Stimulated activated CD4-positive, alpha-beta T cell treated with anti-CD3 and anti-CD28 coated beads, Interleukin-2, amount 100 ng/mL, for 24 hours (primary cell): Measurements from ENCODE around the gene CDC42SE1.
"Not testable (repeated sequence)": the region's sequence is repeated elsewhere in the genome, so short reads cannot be mapped to it uniquely, and the experiment has no call there.

Experiments
- DNase-seq, 2 donors: peaks; one replicate each; pipeline ENCODE4 v3.0.0-alpha.2; 2020

The CDC42SE1 gene, protein sequence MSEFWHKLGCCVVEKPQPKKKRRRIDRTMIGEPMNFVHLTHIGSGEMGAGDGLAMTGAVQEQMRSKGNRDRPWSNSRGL

DNA sequence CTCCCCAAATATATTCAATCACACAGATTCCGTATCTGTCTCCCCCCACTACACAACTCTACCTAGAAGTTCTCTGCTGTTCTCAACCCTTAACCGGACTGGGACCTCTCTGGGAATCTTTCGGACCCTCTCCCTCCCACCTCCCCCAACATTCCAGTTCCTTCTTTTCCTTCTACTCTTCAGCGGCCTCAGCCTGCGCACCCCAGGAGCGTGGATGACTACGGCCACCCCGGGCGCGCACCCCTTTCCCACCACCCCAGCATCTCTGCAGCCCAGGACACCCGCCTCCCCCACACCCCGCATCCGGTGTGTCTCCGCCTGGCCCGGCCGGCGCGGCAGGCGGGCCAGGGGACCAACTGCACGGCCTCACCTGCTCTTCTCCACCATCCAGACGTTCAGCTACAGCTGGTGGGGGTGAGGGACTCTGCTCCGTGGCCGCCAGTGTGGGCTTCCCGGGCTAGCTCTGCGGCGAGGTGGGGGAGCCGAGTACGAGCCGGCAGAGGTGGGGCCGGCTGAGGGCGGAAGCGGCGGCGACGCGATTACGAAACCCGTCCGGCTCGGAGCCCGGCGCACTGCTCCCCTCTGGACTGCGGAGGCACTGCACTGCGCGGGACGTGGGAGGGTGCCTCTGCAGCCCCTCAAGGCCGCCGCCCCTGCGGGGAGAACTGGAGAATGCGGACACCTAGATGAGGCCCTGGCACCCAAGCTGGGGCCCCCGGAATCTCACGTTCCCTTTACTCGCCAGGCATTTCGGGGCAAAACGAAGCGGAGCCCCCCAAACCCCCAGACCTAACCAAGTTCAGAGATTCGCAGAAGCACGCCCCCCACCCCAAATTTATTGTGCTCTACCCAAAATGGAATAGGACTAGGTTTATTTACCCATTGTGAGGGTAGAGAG is at the start of gene CDC42SE1:
Gene CDC42SE1, minus strand, starts transcription at position 514 of the 898 bp plus-strand sequence. CDS start 3,892 bp downstream, outside the sequence.
- peak; percentile 83 to 87 for DNase-seq

DNA sequence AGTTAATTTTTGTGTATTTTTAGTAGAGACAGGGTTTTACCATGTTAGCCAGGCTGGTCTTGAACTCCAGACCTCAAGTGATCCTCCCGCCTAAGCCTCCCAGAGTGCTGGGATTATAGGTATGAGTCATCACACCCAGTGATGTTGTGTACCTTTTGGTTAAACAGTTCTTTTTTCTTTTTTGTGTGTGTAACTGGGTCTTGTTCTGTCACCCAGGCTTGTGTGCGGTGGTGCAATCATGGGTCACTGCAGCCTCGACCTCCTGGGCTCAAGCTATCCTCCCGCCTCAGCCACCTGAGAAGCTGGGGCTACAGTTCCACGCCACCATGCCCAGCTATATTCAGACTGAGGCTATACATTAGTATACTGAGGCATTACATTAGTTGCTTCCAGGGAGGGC is 48.9 kb upstream of the CDC42SE1 start:
- DNase-seq: no peak

DNA sequence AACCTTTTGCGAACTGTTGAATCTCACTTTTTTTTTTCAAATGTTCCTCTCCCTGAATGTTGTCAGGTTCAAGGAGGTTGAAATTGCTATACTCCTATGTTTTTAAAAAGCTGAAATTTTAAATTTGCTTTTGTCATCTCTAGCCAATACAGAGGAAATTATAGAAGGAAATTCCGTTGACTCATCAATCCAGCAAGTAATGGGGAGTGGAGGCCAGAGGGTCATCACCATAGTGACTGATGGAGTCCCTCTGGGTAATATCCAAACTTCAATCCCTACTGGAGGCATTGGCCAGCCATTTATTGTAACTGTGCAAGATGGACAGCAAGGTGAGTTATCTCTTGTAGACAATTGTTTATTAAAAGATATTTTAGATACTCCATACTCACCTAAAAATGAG is 47.5 kb upstream of the CDC42SE1 start:
- no peak for DNase-seq

DNA sequence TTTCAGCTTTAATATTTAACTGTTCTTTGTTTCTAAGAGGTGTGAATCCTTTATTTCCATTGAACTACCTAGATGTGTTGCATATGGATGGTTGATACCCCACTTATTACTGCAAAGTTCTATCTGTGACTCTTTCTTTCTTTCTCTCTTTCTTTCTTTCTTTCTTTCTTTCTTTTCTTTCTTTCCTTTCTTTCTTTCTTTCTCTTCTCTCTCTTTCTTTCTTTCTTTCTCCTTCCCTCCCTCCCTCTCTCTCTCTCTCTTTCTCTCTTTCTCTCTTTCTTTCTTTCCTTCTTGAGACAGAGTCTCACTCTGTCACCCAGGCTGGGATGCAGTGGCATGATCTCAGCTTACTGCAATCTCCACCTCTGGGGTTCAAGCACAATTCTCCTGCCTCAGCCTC is 45.2 kb upstream of the CDC42SE1 start:
- no peak for DNase-seq

DNA sequence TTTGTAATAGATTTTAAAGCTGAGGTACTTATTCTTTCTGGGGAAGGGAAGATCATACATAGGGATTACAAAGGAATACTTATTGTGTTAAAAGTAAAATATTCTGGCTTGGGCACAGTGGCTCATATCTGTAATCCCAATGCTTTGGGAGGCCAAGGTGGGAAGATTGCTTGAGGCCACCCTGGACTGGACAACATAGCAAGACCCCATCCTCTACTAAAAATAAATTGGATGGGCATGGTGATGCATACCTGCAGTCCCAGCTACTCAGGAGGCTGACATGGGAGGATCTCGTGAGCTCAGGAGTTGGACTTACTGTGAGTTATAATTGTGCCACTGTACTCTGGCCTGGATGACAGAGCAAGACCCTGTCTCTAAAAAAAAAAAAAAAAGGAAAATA is 38.7 kb upstream of the CDC42SE1 start:
- no peak for DNase-seq

DNA sequence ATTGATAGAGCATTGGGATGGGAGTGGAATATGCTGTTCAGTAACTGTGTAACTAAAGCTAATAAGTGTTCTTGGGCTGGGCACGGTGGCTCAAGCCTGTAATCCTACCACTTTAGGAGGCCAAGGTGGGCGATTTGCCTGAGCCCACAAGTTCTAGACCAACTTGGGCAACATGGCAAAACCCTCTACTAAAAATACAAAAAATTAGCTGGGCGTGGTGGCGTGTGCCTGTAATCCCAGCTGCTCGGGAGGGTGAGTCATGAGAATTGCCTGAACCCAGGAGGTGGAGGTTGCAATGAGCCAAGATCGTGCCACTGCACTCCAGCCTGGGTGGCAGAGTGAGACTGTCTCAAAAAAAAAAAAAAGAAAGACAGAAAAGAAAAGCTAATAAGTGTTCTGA is 38.0 kb upstream of the CDC42SE1 start:
- DNase-seq: not testable (repeated sequence)

DNA sequence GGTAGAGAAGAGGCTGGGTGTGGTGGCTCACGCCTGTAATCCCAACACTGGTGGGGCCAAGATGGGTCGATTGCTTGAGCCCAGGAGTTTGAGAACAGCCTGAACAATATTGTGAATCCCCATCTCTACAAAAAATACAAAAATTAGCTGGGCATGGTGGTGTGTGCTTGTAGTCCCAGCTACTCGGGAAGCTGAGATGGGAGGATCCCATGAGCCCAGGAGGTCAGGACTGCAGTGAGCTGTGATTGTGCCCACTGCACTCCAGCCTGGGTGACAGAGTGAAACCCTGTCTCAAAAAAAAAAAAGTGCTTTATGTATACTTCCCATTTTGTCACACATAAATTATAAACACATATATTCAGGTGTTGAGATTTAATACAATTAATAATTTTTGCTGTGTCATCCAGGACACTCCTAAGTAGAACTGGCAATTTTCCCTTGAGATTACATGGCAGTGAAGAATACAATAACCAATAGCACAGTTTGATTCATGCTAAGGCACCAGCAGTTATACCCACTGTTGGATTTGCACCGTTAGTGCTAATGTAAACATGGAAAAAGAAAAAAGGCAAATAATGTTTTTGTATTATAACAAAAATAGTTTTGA is 26.6 kb upstream of the CDC42SE1 start:
- no peak for DNase-seq

DNA sequence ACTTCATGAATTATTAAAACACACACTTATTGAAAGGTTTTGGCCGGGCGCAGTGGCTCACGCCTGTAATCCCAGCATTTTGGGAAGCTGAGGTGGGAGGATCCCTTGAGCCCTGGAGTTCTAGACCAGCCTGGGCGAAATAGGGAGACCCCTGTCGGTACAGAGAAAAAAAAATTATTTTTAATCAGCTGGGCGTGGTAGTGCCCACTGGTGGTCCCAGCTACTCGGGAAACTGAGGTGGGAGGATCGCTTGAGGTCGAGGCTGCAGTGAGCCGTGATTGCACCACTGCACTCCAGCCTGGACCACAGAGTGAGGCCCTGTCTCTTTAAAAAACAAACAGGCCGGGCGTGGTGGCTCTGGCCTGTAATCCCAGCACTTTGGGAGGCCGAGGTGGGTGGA is 12.8 kb upstream of the CDC42SE1 start:
- DNase-seq: no peak

DNA sequence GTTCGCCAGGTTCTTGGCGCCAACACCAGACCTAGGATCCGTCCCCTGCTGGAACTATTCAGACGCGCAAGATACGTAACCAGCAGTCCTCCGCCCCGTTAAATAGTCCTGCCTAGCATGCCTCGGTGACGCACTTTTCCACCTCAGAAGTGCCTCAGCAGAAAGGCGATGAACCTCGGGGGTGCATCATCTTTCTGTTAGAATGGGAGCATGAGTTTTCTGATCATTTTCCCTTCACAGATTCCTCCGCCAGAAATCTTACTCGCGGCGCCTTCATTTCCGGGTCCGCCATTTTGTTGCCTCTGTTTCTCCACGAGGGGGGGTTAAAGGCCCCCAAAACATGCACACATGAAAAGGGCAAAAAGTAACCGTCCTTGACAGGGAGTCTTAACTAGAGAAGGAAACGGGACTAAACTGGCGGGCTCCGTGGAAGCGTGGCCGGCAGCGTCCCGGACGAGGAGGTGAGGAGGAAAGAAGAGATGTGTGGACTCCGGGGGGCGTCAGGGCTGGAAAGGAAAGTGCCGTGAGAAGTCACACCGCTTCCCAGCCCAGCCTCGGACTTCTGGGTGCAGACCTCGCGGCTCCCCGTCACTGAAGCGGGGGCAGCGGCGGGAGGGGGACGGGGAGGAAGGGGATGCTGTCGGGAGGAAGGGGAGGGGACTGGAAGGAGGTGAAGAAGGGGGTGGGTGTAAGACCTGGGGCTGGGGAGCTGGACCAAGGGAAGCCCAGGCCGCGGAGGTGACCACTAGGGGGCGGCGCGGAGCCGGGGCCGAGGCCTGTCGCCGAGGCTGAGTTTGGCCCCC is 11.3 kb upstream of the CDC42SE1 start, which contains the start of gene GABPB2:
Gene GABPB2, plus strand, starts transcription at position 288 of the 803 bp plus-strand sequence. CDS start 17,429 bp downstream, outside the sequence.
- peak; percentile 91 to 94 for DNase-seq

DNA sequence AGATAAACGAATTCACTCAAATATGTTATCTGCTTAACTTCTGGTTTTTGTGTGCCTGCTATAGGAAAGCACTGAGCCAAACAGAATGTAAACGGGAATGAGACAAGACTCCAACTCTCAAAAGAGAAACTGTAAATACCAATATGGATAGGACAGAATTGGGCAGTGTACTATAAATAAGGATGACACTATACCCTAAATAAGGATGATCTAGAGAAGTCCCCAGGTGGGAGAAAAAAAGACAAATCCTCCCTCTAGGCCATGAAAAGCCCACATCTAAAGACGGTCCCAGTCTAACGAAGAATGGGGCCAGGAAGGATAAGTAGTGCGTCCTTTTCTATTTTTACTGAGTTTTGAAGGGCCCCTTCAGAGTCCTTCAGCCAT is 9.7 kb upstream of the CDC42SE1 start:
- no peak for DNase-seq

DNA sequence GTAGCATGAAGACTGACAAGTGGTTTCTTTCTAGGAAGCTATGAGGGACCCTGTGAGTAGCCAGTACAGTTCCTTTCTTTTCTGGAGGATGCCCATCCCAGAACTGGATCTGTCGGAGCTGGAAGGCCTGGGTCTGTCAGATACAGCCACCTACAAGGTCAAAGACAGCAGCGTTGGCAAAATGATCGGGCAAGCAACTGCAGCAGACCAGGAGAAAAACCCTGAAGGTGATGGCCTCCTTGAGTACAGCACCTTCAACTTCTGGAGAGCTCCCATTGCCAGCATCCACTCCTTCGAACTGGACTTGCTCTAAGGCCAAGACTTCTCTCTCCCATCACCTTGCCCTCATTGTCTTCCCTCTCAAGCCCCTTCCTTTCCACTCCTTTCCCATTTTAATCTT is 7.8 kb upstream of the CDC42SE1 start:
- DNase-seq: no peak

DNA sequence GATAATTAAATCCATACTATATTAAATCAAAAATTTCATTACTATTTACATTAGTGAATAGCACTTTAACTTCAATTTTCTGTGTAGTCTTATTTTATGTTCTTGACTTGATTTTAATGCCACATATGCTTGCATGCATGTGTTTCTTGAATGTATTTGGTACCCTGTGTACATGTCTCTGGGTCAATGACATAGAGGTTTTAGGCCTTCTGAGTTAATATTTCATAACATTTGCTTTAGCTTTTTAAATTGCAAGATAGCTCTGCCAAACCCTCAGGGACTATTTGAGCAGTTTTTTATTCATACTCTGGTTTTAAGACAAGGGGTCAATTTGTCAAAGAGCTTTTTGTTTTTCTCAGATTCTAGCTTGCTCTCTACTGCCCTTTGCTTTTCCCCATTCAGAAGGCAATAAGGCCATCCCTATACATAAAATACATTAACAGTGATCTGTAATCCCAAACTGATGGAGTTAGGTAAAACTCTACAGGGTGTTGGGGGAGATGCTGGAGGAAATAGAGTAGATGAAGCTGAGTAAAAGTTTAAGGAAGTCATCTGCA is 5.7 kb upstream of the CDC42SE1 start:
- no peak for DNase-seq

DNA sequence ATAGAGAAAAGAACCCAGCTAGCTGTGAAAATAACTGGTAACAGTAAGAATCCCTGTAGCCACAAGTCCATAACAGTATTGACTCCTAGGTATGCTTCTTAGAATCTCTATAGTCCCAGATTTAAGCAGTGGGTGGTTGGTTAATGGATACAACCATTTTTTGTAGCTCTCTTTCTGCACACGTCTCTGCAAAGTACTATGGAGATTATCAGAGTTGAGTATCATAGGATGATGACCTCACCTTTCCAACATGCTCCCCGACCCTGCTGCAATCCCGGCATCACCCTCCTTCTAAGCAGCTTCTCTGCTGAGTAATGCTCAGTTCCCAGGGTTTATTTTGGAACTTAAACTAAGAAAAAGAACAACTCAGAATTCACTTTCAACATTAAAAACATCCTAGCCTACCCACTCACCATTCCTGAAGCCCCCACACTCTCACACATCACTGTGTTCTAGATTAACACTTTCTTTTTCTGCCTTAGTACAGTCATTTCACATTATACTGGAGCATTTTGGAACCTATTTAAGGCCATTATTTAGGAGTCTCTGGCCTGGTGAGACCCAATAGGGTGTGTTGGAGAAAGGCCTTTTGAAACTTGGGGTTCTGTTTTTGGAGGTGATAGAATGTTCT is 3.4 kb upstream of the CDC42SE1 start:
- DNase-seq: no peak

DNA sequence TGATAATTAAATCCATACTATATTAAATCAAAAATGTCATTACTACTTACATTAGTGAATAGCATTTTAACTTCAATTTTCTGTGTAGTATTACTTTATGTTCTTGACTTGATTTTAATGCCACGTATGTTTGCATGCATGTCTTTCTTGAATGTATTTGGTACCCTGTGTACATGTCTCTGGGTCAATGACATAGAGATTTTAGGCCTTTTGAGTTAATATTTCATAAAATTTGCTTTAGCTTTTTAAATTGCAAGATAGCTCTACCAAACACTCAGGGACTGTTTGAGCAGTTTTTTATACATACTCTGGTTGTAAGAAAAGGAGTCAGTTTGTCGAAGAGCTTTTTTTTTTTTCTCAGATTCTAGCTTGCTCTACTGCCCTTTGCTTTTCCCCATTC is 2.3 kb upstream of the CDC42SE1 start:
- DNase-seq: no peak

DNA sequence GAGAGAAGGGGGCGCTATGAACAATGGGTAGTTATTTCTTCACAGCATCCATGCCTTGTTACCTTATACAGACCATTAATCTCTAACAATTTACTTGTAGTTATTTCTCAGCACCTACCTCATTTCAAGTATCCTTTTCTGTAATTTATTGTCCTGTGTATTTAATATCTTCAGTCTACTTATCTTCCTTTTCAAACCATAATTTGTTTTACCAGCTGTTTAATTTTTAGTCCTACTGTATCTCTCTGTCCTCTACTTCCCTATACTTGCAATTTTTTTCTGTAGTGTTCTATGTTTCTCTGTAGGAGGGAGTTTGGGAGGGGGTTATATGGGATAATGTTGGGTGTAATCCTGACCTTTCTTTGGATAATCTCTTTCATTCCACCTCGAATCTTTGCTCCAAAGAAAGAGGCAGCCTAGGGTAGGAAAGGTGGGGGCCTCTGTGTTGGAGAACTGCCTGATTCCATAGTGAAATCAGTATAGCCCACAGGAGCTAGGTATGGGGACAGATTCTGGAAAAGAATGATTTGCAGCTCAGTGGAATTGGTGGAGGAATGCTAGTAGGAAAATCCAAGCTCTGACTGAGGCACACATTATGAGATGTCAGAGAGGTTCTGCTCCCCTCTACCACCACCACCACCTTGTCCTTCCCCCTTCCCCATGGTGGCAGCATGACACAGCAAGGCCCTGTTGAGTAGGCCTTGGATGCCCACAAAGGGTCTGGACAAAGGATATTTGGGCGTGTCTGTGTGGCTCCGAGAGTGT is 1.4 kb upstream of the CDC42SE1 start:
- no peak for DNase-seq

DNA sequence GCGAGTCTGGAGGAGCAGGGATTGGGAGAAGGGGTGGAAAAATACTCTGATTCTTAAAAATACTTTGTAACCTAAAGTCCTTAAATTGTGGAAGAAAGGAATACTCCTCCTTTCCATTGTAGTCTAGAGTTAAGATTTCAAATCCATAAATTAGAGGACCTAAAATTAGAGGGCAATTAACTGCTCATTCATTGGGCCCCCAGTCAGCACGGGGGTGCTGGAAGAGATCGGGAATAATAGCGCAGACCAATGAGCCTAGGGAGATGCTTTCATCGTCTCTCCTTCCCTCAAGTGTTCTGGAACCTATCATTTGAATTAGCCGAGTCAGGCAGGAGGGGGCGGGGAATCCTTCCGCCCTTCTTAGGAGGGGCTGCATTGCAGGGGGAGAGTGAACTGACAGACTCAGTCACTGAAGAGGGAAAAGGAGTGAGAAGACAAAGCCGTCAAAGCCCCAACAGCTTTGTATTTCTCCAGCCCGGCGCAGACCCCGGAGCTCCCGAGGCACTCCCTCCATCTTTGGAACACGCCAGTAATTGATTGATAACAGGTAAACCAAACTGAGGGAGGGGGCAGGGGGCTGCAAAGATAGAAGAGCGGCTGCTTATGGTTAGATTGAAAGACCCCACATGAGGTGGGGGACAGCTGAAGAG is 710 bp upstream of the CDC42SE1 start, which contains the start of gene MLLT11:
Gene MLLT11, plus strand, starts transcription at position 391 of the 650 bp plus-strand sequence. CDS start 6,828 bp downstream, outside the sequence.
- DNase-seq: no peak

DNA sequence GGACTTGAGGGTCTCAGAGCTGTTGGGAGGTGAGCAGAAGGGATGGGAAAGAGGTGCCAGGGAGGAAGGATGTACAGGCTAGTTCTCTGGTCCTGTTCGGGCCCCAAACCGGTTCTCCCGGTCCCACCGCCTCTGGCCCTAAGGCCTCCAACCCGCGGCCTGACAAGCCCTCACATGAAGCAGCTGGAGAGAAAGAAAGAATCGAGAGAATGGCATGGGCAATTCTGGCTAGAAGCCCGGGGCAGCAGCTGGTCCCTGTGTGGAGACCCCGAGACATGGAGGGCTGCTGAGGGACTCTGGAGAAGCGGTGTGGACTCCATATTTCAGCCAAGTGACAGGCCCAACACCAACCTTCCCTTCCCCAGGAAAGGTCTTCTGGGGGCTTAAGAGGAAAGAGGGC is 730 bp downstream of the CDC42SE1 start:
- peak in 1 of 2 donors; percentile 22 for DNase-seq

DNA sequence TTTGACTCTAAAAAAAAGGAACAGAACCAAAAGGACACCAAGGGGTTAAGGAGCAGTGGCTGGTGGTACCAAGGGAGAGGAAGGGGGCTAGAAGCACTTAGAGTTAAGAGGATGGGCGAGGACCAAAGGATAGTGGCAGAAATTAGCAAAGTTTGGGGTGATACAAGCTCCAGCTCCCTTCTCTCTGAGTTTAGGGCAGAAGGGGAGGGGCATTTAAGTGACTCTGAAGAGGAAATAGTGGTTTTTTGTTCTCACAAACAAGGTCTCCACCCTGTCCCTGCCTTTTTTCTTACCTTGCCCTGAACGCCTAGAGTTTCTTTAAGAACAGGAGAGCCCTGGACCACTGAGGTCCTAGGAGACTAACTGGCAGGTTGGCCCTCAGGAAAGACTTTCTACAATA is 3.3 kb downstream of the CDC42SE1 start:
- no peak for DNase-seq

DNA sequence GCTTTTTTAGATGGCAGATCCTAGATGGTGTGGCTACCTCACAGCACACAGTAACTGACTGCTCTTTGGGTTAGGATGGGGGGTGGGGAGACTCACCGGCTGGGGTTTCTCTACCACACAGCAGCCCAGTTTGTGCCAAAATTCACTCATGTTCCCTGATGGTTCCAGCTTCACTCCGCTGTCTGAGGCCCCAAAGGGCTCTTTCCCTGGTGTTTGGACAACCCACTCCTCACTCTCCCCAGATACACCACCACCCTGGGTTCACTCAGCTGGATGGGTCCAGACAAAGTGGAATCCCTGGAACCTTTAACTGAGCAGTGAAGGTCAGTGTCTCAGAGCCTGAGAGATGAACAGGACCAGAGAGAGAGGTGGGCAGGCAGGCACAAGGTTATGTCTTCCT is 3.8 kb downstream of the CDC42SE1 start:
- no peak for DNase-seq

DNA sequence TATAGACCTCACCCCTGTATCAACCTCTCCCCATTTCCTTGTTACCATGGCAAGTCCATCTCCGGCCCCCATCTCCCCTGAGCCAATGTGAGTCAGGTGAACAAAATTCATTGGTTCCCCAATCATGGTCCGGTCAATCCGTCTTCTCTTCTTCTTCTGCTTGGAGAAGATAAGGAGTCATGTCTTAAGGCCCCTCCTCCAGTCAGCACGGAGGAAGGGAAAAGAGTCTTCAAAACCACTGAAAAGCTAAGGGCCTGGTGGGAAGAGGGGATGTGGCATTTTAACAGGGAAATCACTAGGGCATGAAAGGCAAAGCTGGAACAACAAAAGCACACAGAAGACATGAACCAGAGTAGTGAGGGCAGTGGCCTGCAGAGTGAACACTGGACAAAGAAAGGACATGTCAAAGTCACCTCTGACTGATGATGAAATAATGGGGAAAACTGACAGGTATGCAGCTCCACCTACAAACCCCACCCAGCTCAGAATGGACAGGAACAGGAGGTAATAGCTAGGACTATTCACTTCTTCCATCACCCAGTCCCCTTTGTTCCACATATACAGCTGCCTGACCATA is 4.4 kb downstream of the CDC42SE1 start:
- no peak for DNase-seq
